SIG-M5 treated with dmso at 0.1 percent for 504 hours (cell line): ENCODE results near the gene RALGPS1.

Experiments
- DNase-seq: peaks from one replicate; lab custom pipeline; 2025; ENCODE audit not compliant: unreplicated experiment; lab: John Stamatoyannopoulos, UW

Gene RALGPS1

DNA sequence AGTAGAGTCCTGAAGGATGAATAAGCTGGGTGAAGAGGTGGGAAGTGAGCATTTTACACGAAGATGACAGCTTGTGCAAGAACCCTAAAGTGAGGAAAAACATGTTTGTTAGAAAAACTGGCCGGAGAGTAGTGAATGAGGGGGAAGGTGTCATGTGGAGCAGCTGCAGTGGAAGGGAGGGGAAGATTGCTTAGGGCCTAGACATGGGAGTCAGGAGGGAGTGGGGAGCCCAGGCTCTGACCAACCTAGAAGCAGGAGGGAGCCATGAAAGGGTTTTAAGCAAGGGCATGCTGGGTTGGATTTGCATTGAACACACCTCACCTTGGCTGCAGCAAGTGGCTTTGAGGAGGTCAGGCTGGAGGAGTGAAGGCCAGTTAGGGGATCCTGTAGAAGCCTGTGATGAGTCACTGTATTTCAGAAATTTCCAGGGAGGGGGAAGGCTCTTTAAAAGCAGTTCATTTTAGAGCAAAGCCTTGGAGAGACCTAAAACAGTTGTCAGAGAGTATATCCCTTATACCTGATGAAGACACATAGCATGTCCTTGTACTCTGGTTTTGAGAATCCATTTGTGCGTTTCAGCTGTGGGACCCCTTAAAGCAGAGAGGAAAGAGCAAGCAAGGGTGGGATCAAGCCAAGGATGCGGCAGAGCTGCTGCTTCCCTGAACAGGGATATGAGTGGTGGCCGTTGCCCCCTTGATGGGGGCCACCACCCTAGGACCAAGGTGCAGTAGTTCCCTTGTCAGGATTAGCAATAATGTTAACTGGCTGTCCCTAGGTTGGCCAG lies 162.5 kb downstream of the RALGPS1 start:
- DNase-seq = no peak

DNA sequence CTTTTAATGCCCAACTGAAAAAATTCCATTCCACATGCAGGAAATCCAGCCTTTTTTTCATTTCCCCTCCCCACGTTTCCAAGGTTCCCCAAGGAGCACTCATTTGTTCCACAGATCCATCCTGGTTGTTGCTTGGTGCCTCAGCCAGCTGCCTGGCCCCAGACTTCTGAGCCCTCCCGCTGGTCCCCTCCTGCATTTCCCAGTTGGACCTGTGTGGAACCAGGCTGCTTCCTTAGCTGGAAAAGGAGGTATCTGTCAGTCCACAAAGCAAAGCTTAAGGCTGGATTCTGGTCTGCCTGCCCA lies 163.0 kb downstream of the RALGPS1 start:
- no peak for DNase-seq

- no peak for DNase-seq
Observed at GRCh38 chr9:127078336-127078735, 163.8 kb downstream of the RALGPS1 start.

DNA sequence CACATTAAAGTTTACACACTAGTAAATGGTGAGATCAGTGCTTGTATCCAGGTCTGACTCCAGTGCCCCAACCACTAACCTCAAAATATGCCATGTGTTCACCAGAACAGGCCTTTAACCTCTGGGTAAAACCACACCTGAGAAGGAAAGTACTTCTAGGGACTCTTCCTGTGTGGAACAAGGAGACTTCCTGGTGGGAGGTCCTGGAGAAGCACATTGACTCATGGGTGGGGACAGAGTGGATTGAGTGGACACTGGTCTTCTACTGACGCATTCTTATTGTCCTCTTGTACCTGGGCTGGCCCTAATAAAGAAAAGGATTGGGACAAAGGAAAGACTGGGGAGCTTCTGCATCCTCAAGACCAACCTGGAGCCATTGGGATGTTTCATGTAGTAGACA lies 164.4 kb downstream of the RALGPS1 start:
- DNase-seq = no peak

- no peak for DNase-seq
Observed at GRCh38 chr9:127079446-127080140, 165.0 kb downstream of the RALGPS1 start.

GRCh38 chr9:127081250-127082185 lies 166.9 kb downstream of the RALGPS1 start:
- no peak for DNase-seq

GRCh38 chr9:127083138-127083980 lies 168.8 kb downstream of the RALGPS1 start:
- no peak for DNase-seq

DNA sequence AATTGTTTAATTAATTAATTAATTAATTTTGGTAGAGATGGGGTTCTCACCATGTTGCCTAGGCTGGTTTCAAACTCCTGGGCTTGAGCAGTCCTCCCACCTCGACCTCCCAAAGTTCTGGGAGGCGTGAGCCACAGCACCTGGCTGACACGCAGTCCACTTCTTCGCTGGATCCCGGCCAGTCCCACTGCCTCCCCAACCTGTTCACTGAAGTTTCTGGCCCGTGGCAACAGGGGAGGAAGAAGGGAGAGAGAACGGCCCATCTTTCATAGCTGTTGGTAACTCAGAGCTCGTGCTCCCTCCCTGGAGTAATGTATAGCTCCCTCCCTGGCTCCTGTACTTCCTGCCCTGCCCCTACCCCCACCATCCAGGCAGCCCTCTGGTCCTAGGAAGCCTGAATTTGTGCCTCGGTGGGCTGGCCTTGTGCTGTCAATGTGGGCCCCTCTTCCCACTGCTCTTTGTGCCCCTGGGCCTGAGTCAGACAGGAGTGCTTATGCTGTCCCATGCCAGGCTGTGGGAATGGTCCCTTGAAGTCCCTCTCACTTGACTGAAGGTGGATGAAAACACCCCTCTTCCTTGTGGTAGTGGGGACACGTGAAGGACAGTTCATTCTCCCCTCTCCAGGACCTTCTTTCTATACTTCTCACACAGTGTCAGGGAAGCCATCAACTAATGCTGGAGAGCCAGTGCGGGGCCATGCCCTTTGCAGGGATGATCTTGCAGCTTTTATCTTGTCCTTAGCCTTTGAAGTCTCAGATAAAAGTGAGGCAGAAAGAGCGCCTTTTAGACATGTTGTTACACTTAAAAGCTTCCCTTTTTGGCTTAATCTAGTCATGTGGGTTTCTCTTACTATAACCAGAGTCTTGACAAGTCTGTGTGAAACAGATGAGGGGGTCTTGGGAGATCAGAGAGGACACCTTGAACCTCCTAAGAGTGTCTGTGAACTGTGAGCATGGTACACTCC lies 169.8 kb downstream of the RALGPS1 start:
- no peak for DNase-seq

GRCh38 chr9:127085186-127085585 lies 170.6 kb downstream of the RALGPS1 start:
- DNase-seq = no peak

DNA sequence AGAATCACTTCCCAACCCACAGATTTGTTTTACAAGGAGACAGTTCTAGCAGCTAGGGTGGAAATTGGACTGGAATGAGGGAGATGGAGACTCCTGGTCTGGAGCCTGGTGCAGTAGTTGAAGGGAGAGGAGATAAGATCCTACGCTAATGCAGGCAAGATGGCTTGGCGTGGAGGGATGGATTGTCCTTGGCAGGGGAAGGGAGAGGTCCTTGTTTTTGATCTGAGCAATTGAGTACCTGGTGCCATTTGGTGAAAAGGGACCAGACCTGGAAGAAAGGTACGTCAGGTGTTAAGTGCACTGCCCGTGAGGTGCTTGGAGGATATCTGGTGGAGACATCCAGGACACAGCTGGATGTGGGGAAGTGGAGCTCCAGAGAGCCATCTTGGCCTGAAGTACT lies 172.2 kb downstream of the RALGPS1 start:
- no peak for DNase-seq

GRCh38 chr9:127087411-127087810 lies 172.8 kb downstream of the RALGPS1 start:
- no peak for DNase-seq

DNA sequence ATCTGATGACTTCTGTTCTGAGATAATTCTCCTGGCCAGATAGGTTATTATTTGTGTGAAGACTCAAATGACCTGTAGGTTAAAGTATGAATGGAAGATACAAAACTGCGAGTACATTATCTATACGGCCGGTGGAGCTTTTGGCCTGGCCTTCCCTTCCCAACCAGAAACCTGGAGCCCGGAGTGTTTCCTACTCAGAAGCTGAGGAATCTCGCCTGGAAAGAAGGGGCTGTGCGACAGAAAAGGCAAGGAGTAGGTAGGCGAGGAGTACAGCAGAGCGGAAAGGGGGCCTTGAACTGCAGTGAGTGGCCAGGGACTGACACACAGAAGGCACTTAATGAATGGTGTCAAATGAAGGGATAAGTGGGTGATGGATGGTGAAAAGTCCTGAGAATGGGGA lies 173.3 kb downstream of the RALGPS1 start:
- no peak for DNase-seq

- DNase-seq = no peak
Observed at GRCh38 chr9:127088724-127089615, 174.4 kb downstream of the RALGPS1 start.

DNA sequence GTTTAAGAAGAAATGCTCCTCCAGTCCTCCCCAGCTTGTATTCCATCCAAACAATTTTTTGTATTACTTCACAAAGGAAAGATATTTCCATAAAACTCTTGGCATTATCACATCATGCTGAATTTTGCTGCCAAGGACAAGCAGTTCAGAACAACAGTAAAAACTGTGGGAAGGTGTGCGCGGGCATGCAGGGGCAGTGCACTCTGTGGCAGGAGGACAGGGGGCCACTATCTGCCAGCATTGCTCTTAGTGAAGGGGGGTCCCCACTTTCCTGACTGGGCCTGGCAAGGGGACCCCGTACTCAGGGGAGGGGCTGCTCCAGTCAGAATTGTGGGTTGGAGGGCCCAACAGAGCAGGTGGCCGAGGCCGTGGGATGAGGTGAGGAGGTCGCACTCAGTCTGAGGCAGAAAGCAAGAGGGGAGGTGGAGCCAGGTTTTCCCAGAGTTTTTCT lies 175.1 kb downstream of the RALGPS1 start:
- DNase-seq = no peak

- DNase-seq = no peak
Observed at GRCh38 chr9:127090341-127090985, 175.9 kb downstream of the RALGPS1 start.

- no peak for DNase-seq
Observed at GRCh38 chr9:127091526-127091925, 176.9 kb downstream of the RALGPS1 start.

DNA sequence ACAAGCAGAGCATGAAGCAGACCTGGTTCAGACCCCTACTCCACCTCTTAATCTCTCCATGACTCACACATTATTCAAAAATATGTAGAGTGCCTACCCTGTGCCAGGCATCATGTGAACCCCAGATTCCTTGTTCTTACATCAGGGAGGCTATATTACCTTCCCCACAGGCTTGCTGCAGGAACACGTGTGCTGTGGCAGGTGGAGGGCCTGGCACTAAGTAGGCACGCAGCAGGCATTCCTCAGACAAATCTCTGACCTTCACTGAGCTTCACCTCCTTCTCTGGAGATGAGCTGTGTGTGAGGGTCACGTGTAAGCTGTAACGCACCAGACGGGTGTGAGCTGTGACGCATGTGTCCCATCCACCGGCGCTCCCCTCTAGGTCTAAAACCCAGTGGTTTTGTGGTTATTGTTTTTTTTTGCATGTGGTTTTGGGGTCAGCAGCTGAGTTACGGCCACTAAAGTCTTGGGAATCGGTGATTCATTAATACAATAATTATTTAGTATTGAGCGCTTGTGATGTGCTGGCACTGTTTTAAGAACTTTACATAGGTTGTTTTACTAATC lies 177.5 kb downstream of the RALGPS1 start:
- DNase-seq = no peak
